HepG2 (cell line): ENCODE data around the gene UVSSA. TPM values are rescaled to one million over a fixed set of nuclear protein-coding genes. Genes with fewer than 3 reads are reported as not detected.

Source experiments
- AFF4 ChIP-seq: sonication (generic); formaldehyde crosslinking; IDR thresholded peaks from 2 replicates; pipeline ENCODE4 v1.4.0; 2020; ENCODE audit warnings: missing genetic modification reagents
- CBX2 ChIP-seq, 2 experiments: fragments of 200-600 bp in 1 of 2; sonication (generic); formaldehyde crosslinking in 1 of 2; IDR thresholded peaks; 2 replicates each; pipeline versions ENCODE4 v1.7.0 to v1.8.1; 2018 to 2022; ENCODE audit warnings: low read depth in 2 of 2, low read length in 1 of 2, mild to moderate bottlenecking in 1 of 2, missing genetic modification reagents in 1 of 2
- E2F1 ChIP-seq: sonication (generic); formaldehyde crosslinking; IDR thresholded peaks from 2 replicates; pipeline ENCODE4 v1.5.0; 2020; ENCODE audit warnings: missing genetic modification reagents
- ETV5 ChIP-seq: IDR thresholded peaks from 2 replicates; pipeline ENCODE4 v1.6.1; 2018; ENCODE audit warnings: missing biosample characterization, missing genetic modification reagents, inconsistent platforms, borderline replicate concordance
- KLF15 ChIP-seq: sonication (generic); formaldehyde crosslinking; IDR thresholded peaks from 2 replicates; pipeline ENCODE4 v1.8.1; 2023; ENCODE audit warnings: borderline replicate concordance, mild to moderate bottlenecking, inconsistent platforms, missing genetic modification reagents, mixed read lengths
- NRL ChIP-seq: sonication (generic); formaldehyde crosslinking; IDR thresholded peaks from 2 replicates; pipeline ENCODE4 v1.5.0; 2020; ENCODE audit warnings: missing genetic modification reagents, mild to moderate bottlenecking, moderate library complexity, borderline replicate concordance
- TAF15 ChIP-seq: fragments of 200-400 bp; formaldehyde crosslinking; IDR thresholded peaks from one replicate; pipeline ENCODE4 v1.6.1; 2018; ENCODE audit warnings: mild to moderate bottlenecking, low read depth, low read length; ENCODE audit not compliant: poor library complexity, severe bottlenecking
- ZNF547 ChIP-seq: sonication (generic); formaldehyde crosslinking; IDR thresholded peaks from 2 replicates; pipeline ENCODE4 v1.5.1; 2020; ENCODE audit warnings: mild to moderate bottlenecking, missing genetic modification reagents
- ZNF709 ChIP-seq: sonication (generic); formaldehyde crosslinking; IDR thresholded peaks from 2 replicates; pipeline ENCODE4 v1.5.0; 2020; ENCODE audit warnings: mild to moderate bottlenecking, missing genetic modification reagents
- ZNF790 ChIP-seq: sonication (generic); formaldehyde crosslinking; IDR thresholded peaks from 2 replicates; pipeline ENCODE4 v1.8.0; 2022; ENCODE audit warnings: missing genetic modification reagents, mild to moderate bottlenecking, borderline replicate concordance
- polyA plus RNA-seq, 8 experiments: library from polyadenylated mRNA; depleted of rRNA in 3 of 8; stranded (reverse) in 7 of 8; unstranded in 1 of 8; fragments of >200 nt; fragmentation: Illumina TruSeq in 4 of 8; extraction: Trizol in 4 of 8; gene quantifications; 2 replicates each; pipeline versions ENCODE4 v1.2.1 to v1.2.3, GENCODE V29; 2011 to 2016; ENCODE audit warnings: low read depth in 4 of 8, missing spikeins in 1 of 8, mixed read lengths in 1 of 8; ENCODE audit not compliant: insufficient read depth in 1 of 8
- total RNA-seq, 5 experiments: library from RNA; depleted of rRNA; stranded (reverse); fragments of >200 nt; fragmentation: Illumina TruSeq; extraction: Trizol; gene quantifications; 2 replicates each; pipeline ENCODE4 v1.2.3, GENCODE V29; 2016; ENCODE audit warnings: low read depth in 1 of 5
- TF ChIP-seq, protein P1 (sequence below): sonication (generic); formaldehyde crosslinking; IDR thresholded peaks from 2 replicates; pipeline ENCODE4 v1.4.0; 2020; ENCODE audit warnings: low read depth, mild to moderate bottlenecking, missing genetic modification reagents
- TF ChIP-seq, protein P2 (sequence below): sonication (generic); formaldehyde crosslinking; IDR thresholded peaks from 2 replicates; pipeline ENCODE4 v1.4.0; 2020; ENCODE audit warnings: missing genetic modification reagents

Gene UVSSA
- total and polyA plus RNA-seq, 2 of the 13 experiments (the other 11 are each of a cell fraction or from before 2014, with no cell fraction given) = 4.6 to 8.4 TPM

- TF ChIP-seq, protein P1, sequence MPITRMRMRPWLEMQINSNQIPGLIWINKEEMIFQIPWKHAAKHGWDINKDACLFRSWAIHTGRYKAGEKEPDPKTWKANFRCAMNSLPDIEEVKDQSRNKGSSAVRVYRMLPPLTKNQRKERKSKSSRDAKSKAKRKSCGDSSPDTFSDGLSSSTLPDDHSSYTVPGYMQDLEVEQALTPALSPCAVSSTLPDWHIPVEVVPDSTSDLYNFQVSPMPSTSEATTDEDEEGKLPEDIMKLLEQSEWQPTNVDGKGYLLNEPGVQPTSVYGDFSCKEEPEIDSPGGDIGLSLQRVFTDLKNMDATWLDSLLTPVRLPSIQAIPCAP (CRISPR knock-in tag) = no peak
- no peak; the same call in 1 of the 2 replicates for TF ChIP-seq ZNF790
- TF ChIP-seq E2F1 (CRISPR knock-in tag) = no peak
- TF ChIP-seq KLF15 (CRISPR knock-in tag) = no peak
- no peak for TF ChIP-seq ZNF709
- TF ChIP-seq, protein P2, sequence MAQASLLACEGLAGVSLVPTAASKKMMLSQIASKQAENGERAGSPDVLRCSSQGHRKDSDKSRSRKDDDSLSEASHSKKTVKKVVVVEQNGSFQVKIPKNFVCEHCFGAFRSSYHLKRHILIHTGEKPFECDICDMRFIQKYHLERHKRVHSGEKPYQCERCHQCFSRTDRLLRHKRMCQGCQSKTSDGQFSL (CRISPR knock-in tag) = 0 out of 2 replicates have a peak, but pooled peaks have one; percentile 20
- no peak for TF ChIP-seq AFF4 (CRISPR knock-in tag)
- TF ChIP-seq ETV5 (CRISPR knock-in tag) = peak; percentile 65
- TF ChIP-seq NRL (CRISPR knock-in tag) = no peak
- TF ChIP-seq TAF15 = no peak
- no peak for TF ChIP-seq CBX2 (IDR thresholded peaks at IDR 0.05; ENCODE audit: low read depth, low read length)
- TF ChIP-seq CBX2 (CRISPR knock-in tag; IDR thresholded peaks at IDR 0.05; ENCODE audit: low read depth) = no peak
- no peak; the same call in 1 of the 2 replicates for TF ChIP-seq ZNF547
These were observed at the start of gene UVSSA (continued) for GRCh38 chr4:1346781-1347409.
